ENCODE results near the gene PRR14.

PRR14 gene

GRCh38 chr16:30650369-30651123 lies at the start of gene PRR14:
TSS of gene PRR14 (plus strand) at chr16:30650960. CDS start at chr16:30651646, 686 bp downstream.
- peak within 1 kb of the TSS; percentile 85 for H3K4me3 ChIP-seq (ENCODE audit: low read length)
- TF ChIP-seq ZNF274 (IDR thresholded peaks at IDR 0.05; ENCODE audit: low read depth, low read length), result no peak

GRCh38 chr16:30601966-30602365 lies 48.8 kb upstream of the PRR14 start:
- TF ChIP-seq ZNF274 (IDR thresholded peaks at IDR 0.05; ENCODE audit: low read depth, low read length), result no peak
- H3K4me3 ChIP-seq (ENCODE audit: low read length), result no peak overlapping the region

- TF ChIP-seq ZNF274 (IDR thresholded peaks at IDR 0.05; ENCODE audit: low read depth, low read length), result no peak
- no peak overlapping the region for H3K4me3 ChIP-seq (ENCODE audit: low read length)
These were observed 48.0 kb upstream of the PRR14 start for GRCh38 chr16:30602616-30603277.

DNA sequence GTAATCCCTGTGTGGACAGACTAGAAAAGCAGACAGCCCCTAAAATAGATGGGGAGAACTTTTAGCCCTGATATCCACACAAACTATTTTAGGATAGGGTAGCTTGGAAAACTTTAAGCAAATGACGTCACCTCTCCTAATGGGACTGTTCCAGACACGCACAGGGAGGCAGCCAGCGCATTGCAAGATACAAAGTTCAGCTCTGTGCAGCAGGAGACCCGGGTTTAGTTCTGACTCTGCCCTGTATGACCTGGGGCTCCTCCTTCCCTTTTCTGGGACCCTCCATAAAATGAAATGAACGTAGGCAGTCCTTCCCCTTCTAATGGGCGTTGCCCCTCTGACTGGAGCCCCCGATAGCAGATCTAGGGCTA lies 46.8 kb upstream of the PRR14 start:
- no peak overlapping the region for H3K4me3 ChIP-seq (ENCODE audit: low read length)
- no peak for TF ChIP-seq ZNF274 (IDR thresholded peaks at IDR 0.05; ENCODE audit: low read depth, low read length)

GRCh38 chr16:30604316-30604947 lies 46.3 kb upstream of the PRR14 start:
- no peak overlapping the region for H3K4me3 ChIP-seq (ENCODE audit: low read length)
- TF ChIP-seq ZNF274 (IDR thresholded peaks at IDR 0.05; ENCODE audit: low read depth, low read length), result no peak

DNA sequence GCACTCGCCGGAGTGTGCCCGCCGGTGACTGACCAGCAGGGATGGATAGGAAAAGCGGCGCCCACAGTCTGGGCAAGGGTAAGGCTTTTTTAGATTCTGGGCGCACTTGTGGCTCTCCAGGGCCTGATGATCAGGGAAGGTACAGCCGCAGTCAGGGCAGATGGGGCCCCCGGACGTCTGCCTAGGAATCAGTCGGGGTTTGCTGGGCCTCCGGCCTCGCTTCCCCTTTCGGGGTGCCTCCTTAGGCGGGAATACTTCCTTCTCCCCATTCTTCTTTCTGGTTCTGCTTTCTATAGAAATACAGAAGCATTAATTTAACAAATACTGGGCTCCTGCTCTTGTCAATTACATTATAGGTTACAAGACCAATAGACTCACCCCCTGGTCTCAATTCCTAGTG lies 45.6 kb upstream of the PRR14 start:
- no peak overlapping the region for H3K4me3 ChIP-seq (ENCODE audit: low read length)
- TF ChIP-seq ZNF274 (IDR thresholded peaks at IDR 0.05; ENCODE audit: low read depth, low read length), result no peak

GRCh38 chr16:30606004-30606403 lies 44.8 kb upstream of the PRR14 start:
- H3K4me3 ChIP-seq (ENCODE audit: low read length), result no peak overlapping the region
- TF ChIP-seq ZNF274 (IDR thresholded peaks at IDR 0.05; ENCODE audit: low read depth, low read length), result no peak

DNA sequence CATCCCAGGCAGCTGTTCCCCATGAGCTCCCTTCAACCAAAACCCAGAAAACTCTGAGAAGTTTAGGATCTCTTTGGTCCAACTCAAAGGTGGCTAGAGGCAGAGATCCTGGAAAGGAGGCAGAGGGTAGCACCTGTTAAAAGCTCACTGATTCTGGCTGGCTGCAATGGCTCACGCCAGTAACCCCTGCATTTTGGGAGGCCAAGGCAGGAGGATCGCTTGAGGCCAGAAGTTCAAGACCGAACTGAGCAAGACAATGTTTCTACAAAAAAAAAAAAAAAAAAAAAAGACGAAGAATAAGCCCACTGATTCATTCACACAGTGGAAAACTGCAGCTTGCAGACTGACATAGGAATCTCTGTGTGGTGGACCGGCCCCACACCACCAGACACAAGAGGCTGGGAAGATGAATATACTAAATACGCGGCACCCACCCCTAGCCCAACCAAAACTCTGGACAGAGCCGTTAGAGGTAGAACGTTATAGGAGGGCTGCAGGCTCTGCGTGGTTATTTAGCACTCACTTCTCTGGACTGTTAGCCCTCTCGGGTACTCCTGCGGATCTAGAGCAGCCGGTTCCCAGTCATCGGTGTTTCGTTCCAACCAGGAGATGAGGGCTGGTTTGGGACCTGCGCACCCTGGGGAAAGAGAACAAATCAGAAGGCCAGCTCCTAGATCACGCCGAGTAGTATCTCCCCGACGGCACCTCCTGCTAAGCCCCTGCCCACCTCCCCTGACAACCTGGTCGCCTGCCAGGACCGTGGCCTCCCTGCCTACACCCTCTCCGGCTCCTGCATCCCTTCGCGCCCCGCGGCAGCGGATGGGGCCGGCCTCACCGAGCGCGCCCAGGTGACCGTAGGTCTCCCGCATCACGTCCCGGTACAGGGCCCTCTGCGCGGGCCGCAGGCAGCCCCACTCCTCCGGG lies 41.5 kb upstream of the PRR14 start:
- no peak for TF ChIP-seq ZNF274 (IDR thresholded peaks at IDR 0.05; ENCODE audit: low read depth, low read length)

GRCh38 chr16:30609926-30610839 lies 40.6 kb upstream of the PRR14 start, which contains the start of gene ZNF689:
TSS of gene ZNF689 (minus strand) at chr16:30610389. CDS start at chr16:30610041, 348 bp downstream.
- TF ChIP-seq ZNF274 (IDR thresholded peaks at IDR 0.05; ENCODE audit: low read depth, low read length), result no peak
- H3K4me3 ChIP-seq (ENCODE audit: low read length), result peak within 1 kb of the TSS; percentile 88

More for the DNA sequence above, 41.5 kb upstream of the PRR14 start:
- H3K4me3 ChIP-seq (ENCODE audit: low read length), result peak overlapping the region; percentile 88

DNA sequence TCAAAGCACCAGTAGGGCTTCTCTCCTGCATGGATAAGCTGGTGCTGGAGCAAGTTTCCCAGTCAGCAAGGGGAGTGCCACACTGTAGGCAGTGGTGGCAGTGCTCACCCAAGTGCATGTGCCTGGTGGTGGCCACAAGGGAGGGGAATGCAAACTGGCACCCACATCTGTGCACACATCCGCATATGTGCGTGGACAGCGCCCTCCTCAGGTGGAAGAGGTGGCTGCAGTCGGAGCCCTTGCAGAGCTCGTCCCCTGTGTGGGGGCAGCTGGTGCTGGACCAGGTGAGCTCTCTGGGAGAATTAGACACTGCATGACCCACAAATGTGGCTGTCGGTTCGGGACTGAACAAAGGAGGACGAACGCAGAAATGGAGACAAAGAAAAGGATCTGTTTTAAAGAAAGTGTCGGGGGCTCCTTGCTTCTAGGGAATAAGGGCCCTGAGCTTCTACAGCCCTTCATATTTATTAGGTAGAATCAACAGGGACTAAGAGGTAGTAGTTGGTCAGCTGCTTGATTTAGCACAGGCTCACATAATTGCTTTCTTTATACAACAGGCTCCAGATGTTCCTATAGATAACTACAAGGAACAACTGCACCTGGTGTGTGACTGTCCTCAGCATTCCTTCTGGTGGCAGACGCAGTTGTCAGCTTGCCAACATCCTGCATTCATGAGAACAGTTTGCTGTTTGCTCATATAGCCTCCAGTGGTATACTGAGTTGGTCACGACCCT lies 35.2 kb upstream of the PRR14 start:
- TF ChIP-seq ZNF274 (IDR thresholded peaks at IDR 0.05; ENCODE audit: low read depth, low read length), result no peak
- H3K4me3 ChIP-seq (ENCODE audit: low read length), result no peak overlapping the region

DNA sequence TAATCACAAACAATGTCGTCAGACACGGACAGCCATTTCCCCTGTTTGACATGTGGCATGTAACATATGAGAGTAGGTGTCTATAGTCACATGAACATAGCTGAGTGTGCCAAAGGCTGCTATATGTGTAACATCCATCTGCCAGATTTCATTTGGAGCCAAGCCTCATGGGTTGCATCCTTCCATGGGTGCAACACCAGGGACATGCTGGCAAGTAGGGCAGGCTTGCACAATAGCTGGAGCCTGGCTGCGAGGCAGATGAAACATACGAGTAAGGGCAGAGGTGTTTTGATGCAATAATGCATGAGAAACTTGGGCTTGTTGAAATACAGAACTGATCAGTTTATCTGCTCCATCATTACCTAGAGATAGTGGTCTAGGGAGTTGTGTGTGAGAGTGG lies 31.6 kb upstream of the PRR14 start:
- no peak for TF ChIP-seq ZNF274 (IDR thresholded peaks at IDR 0.05; ENCODE audit: low read depth, low read length)

GRCh38 chr16:30619638-30620037 lies 31.1 kb upstream of the PRR14 start:
- TF ChIP-seq ZNF274 (IDR thresholded peaks at IDR 0.05; ENCODE audit: low read depth, low read length), result no peak
- H3K4me3 ChIP-seq (ENCODE audit: low read length), result no peak overlapping the region

More for the DNA sequence above, 31.6 kb upstream of the PRR14 start:
- H3K4me3 ChIP-seq (ENCODE audit: low read length), result no peak overlapping the region
